SK-N-SH (cell line): ENCODE results near the gene MINDY3. TPM values are rescaled to one million over a fixed set of nuclear protein-coding genes. Genes with fewer than 3 reads are reported as not detected.

ENCODE experiments used
- CTCF ChIA-PET: fragments of 300-600, 350-600 bp; formaldehyde crosslinking; extraction: SDS; loops from one replicate; lab custom pipeline; 2021; lab: Yijun Ruan, JAX
- POLR2A ChIA-PET: fragments of 350-600 bp; sonication (Branson Sonifier 250); formaldehyde crosslinking; extraction: SDS; loops from one replicate; lab custom pipeline; 2020; ENCODE audit warnings: antibody characterized with exemption, inconsistent platforms; lab: Yijun Ruan, JAX
- DNase-seq: peaks from one replicate; pipeline ENCODE4 v3.0.0; 2012
- H2AFZ ChIP-seq: fragments of 200-600 bp; sonication (generic); 2 replicates; pipeline ENCODE4 v1.8.1; 2016; ENCODE audit warnings: antibody characterized with exemption, mild to moderate bottlenecking, low read depth
- H3F3A ChIP-seq: fragments of 200-600 bp; sonication (generic); replicated peaks from 2 replicates; pipeline ENCODE3; 2016; ENCODE audit warnings: antibody characterized with exemption, mild to moderate bottlenecking; ENCODE audit not compliant: insufficient read depth
- H3K27ac ChIP-seq, 2 experiments: fragments of 200-500 bp in 1 of 2; fragments of 200-600 bp in 1 of 2; sonication (Bioruptor generic) in 1 of 2; sonication (generic), shearing (Covaris generic) in 1 of 2; 2 replicates each; pipeline versions ENCODE4 v1.5.1 to v1.6.1; 2014 to 2016; ENCODE audit warnings: low read depth in 2 of 2, inconsistent platforms in 1 of 2, low read length in 1 of 2, mild to moderate bottlenecking in 1 of 2, mixed read lengths in 1 of 2
- H3K27me3 ChIP-seq: fragments of 200-600 bp; sonication (generic), shearing (Covaris generic); 2 replicates; pipeline ENCODE4 v1.6.1; 2016; ENCODE audit warnings: mixed run types; ENCODE audit not compliant: insufficient read depth
- H3K36me3 ChIP-seq, 2 experiments: fragments of 200-500 bp in 1 of 2; fragments of 200-600 bp in 1 of 2; sonication (Bioruptor generic) in 1 of 2; sonication (generic) in 1 of 2; replicated peaks in 1 of 2; 2 replicates each; pipeline versions ENCODE3 to v1.5.1; 2014 to 2016; ENCODE audit warnings: low read length in 1 of 2, mild to moderate bottlenecking in 1 of 2; ENCODE audit not compliant: insufficient read depth in 2 of 2, control insufficient read depth in 1 of 2
- H3K4me1 ChIP-seq, 2 experiments: fragments of 200-500 bp in 1 of 2; fragments of 200-600 bp in 1 of 2; sonication (Bioruptor generic) in 1 of 2; sonication (generic), shearing (Covaris generic) in 1 of 2; 2 replicates each; pipeline versions ENCODE4 v1.5.1 to v1.6.1; 2014 to 2016; ENCODE audit warnings: low read depth in 1 of 2, low read length in 1 of 2, mixed run types in 1 of 2; ENCODE audit not compliant: insufficient read depth in 2 of 2, control insufficient read depth in 1 of 2
- H3K4me2 ChIP-seq: fragments of 200-600 bp; sonication (generic), shearing (Covaris generic); 2 replicates; pipeline ENCODE4 v1.6.1; 2017; ENCODE audit warnings: mixed run types
- H3K4me3 ChIP-seq, 2 experiments: fragments of 200-500 bp in 1 of 2; fragments of 200-600 bp in 1 of 2; sonication (Bioruptor generic) in 1 of 2; sonication (generic), shearing (Covaris generic) in 1 of 2; 2 replicates each; pipeline versions ENCODE4 v1.5.1 to v1.8.1; 2014 to 2016; ENCODE audit warnings: low read depth in 2 of 2, inconsistent platforms in 1 of 2, low read length in 1 of 2, mild to moderate bottlenecking in 1 of 2, mixed read lengths in 1 of 2, moderate library complexity in 1 of 2
- H3K79me2 ChIP-seq: fragments of 200-600 bp; sonication (generic); 2 replicates; pipeline ENCODE4 v1.8.1; 2017; ENCODE audit warnings: mild to moderate bottlenecking; ENCODE audit not compliant: insufficient read depth
- H3K9ac ChIP-seq: fragments of 200-600 bp; sonication (generic); 2 replicates; pipeline ENCODE4 v1.6.1; 2017; ENCODE audit warnings: mixed run types
- H3K9me2 ChIP-seq: fragments of 200-600 bp; sonication (generic); 2 replicates; pipeline ENCODE4 v1.6.1; 2017; ENCODE audit warnings: mixed run types
- H3K9me3 ChIP-seq: fragments of 200-600 bp; sonication (generic); 2 replicates; pipeline ENCODE4 v1.6.1; 2017; ENCODE audit warnings: mixed run types, mild to moderate bottlenecking, moderate library complexity
- H4K20me1 ChIP-seq: fragments of 200-600 bp; sonication (generic); 2 replicates; pipeline ENCODE4 v1.6.1; 2017; ENCODE audit warnings: mild to moderate bottlenecking, mixed run types; ENCODE audit not compliant: insufficient read depth
- CHD2 ChIP-seq: fragments of 150-350 bp; IDR thresholded peaks from 2 replicates; pipeline ENCODE4 v1.6.1; 2018; ENCODE audit warnings: low read length; ENCODE audit not compliant: partially characterized antibody
- CTCF ChIP-seq: fragments of 200-600 bp; sonication (generic); IDR thresholded peaks from 2 replicates; pipeline ENCODE4 v1.6.1; 2017; ENCODE audit warnings: antibody characterized with exemption, mild to moderate bottlenecking, moderate library complexity
- ELF1 ChIP-seq: IDR thresholded peaks from 2 replicates; pipeline ENCODE4 v1.4.0; 2012
- EP300 ChIP-seq, 2 experiments: IDR thresholded peaks; 2 replicates each; pipeline versions ENCODE4 v1.4.0 to v1.6.1; 2012; ENCODE audit warnings: borderline replicate concordance in 1 of 2, low read depth in 1 of 2, low read length in 1 of 2
- FOSL2 ChIP-seq: IDR thresholded peaks from 2 replicates; pipeline ENCODE4 v1.4.0; 2012; ENCODE audit warnings: low read depth, mild to moderate bottlenecking, moderate library complexity, borderline replicate concordance
- FOXJ3 ChIP-seq: sonication (generic); formaldehyde crosslinking; IDR thresholded peaks from 2 replicates; pipeline ENCODE4 v1.5.1; 2020; ENCODE audit warnings: mild to moderate bottlenecking, missing genetic modification reagents
- FOXM1 ChIP-seq: IDR thresholded peaks from 2 replicates; pipeline ENCODE4 v1.4.0; 2012; ENCODE audit warnings: low read depth, mild to moderate bottlenecking
- MAX ChIP-seq: IDR thresholded peaks from 2 replicates; pipeline ENCODE4 v1.4.0; 2012; ENCODE audit warnings: low read depth
- MEF2A ChIP-seq: IDR thresholded peaks from 2 replicates; pipeline ENCODE4 v1.4.0; 2012; ENCODE audit warnings: low read depth, borderline replicate concordance
- MXI1 ChIP-seq: IDR thresholded peaks from 2 replicates; pipeline ENCODE4 v1.6.1; 2012; ENCODE audit warnings: mild to moderate bottlenecking, low read depth, low read length, improper control_type of control experiment
- NFIC ChIP-seq: IDR thresholded peaks from 2 replicates; pipeline ENCODE4 v1.4.0; 2012; ENCODE audit warnings: borderline replicate concordance
- NRF1 ChIP-seq: IDR thresholded peaks from 2 replicates; pipeline ENCODE4 v1.6.1; 2012; ENCODE audit warnings: low read depth, mild to moderate bottlenecking, low read length
- RAD21 ChIP-seq: IDR thresholded peaks from 2 replicates; pipeline ENCODE4 v1.6.1; 2012; ENCODE audit warnings: mild to moderate bottlenecking, low read length
- RFX5 ChIP-seq: IDR thresholded peaks from 2 replicates; pipeline ENCODE4 v1.6.1; 2012; ENCODE audit warnings: mild to moderate bottlenecking, improper control_type of control experiment, low read length
- SMC3 ChIP-seq: IDR thresholded peaks from 2 replicates; pipeline ENCODE4 v1.6.1; 2012; ENCODE audit warnings: low read depth, low read length, improper control_type of control experiment
- TCF12 ChIP-seq: IDR thresholded peaks from 2 replicates; pipeline ENCODE4 v1.4.0; 2012
- USF1 ChIP-seq: IDR thresholded peaks from 2 replicates; pipeline ENCODE4 v1.4.0; 2012; ENCODE audit warnings: low read depth, borderline replicate concordance
- YY1 ChIP-seq: IDR thresholded peaks from 2 replicates; pipeline ENCODE4 v1.4.0; 2012; ENCODE audit warnings: low read depth, mild to moderate bottlenecking
- WGBS: methylation state at CpG from one replicate; pipeline ENCODE4 v1.1.6; 2017; ENCODE audit warnings: low lambda C conversion rate; 5-methylcytosine and 5-hydroxymethylcytosine counted together
- polyA plus RNA-seq, 3 experiments: library from polyadenylated mRNA; depleted of rRNA; stranded (reverse); fragments of >200 nt; gene quantifications; 2 replicates each; pipeline ENCODE4 v1.2.3, GENCODE V29; 2012
- TF ChIP-seq, protein P1 (sequence below): IDR thresholded peaks from 2 replicates; pipeline ENCODE4; 2012
- TF ChIP-seq, protein P2 (sequence below): IDR thresholded peaks from 2 replicates; pipeline ENCODE4 v1.4.0; 2012; ENCODE audit warnings: low read depth, borderline replicate concordance

The MINDY3 gene
- polyA plus RNA-seq, 1 of the 3 experiments (the other 2 are of a cell fraction): 9.5 TPM

- ChIA-PET CTCF (interaction anchor here (1.1 kb wide), 1 partner anchor 278 kb away, joined by 4 read pairs; no protein-coding TSS in a partner anchor), POLR2A (no interaction called here)
- Histone ChIP-seq H3K79me2 (no peaks in the 10 kb centered on the region), H4K20me1 (no peaks in the 10 kb centered on the region), H3K4me1 (no peaks in the 10 kb centered on the region), H3K9me2 (no peaks in the 10 kb centered on the region), H3K4me3 (no peak overlapping the region), H3F3A (no peaks in the 10 kb centered on the region), H3K9me3 (no peaks in the 10 kb centered on the region), H3K9ac (no peak overlapping the region), H2AFZ (no peak overlapping the region), H3K27me3 (no peaks in the 10 kb centered on the region), H3K4me2 (no peak overlapping the region), H3K36me3 (no peaks in the 10 kb centered on the region), H3K27ac (no peak overlapping the region)
- no peak for TF ChIP-seq FOXM1
- TF ChIP-seq FOXJ3 (CRISPR knock-in tag): no peak
- TF ChIP-seq NRF1: no peak
- TF ChIP-seq FOSL2: no peak
- no peak for TF ChIP-seq RFX5
- no peak for TF ChIP-seq YY1
- no peak for TF ChIP-seq EP300 (IDR thresholded peaks at IDR 0.05; ENCODE audit: borderline replicate concordance in 1 of 2, low read depth in 1 of 2, low read length in 1 of 2)
- no peak for TF ChIP-seq ELF1
- TF ChIP-seq TCF12: no peak
- TF ChIP-seq SMC3: no peak
- TF ChIP-seq, protein P1, sequence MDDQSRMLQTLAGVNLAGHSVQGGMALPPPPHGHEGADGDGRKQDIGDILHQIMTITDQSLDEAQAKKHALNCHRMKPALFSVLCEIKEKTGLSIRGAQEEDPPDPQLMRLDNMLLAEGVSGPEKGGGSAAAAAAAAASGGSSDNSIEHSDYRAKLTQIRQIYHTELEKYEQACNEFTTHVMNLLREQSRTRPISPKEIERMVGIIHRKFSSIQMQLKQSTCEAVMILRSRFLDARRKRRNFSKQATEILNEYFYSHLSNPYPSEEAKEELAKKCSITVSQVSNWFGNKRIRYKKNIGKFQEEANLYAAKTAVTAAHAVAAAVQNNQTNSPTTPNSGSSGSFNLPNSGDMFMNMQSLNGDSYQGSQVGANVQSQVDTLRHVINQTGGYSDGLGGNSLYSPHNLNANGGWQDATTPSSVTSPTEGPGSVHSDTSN: no peak
- no peak for TF ChIP-seq CHD2
- TF ChIP-seq MEF2A: no peak
- TF ChIP-seq USF1: no peak
- TF ChIP-seq NFIC: no peak
- no peak for TF ChIP-seq MXI1
- TF ChIP-seq CTCF: no peak
- TF ChIP-seq RAD21: no peak
- TF ChIP-seq, protein P2, sequence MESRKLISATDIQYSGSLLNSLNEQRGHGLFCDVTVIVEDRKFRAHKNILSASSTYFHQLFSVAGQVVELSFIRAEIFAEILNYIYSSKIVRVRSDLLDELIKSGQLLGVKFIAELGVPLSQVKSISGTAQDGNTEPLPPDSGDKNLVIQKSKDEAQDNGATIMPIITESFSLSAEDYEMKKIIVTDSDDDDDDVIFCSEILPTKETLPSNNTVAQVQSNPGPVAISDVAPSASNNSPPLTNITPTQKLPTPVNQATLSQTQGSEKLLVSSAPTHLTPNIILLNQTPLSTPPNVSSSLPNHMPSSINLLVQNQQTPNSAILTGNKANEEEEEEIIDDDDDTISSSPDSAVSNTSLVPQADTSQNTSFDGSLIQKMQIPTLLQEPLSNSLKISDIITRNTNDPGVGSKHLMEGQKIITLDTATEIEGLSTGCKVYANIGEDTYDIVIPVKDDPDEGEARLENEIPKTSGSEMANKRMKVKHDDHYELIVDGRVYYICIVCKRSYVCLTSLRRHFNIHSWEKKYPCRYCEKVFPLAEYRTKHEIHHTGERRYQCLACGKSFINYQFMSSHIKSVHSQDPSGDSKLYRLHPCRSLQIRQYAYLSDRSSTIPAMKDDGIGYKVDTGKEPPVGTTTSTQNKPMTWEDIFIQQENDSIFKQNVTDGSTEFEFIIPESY: no peak
- TF ChIP-seq MAX: no peak
- no peak for DNase-seq
- WGBS: 46% methylated on average over 9 of the region's 9 CpGs
Observed at GRCh38 chr10:15739254-15739970, 120.9 kb downstream of the MINDY3 start.
